ENCODE measurements around the gene COX6B1. TPM values are rescaled to one million over a fixed set of nuclear protein-coding genes. Genes with fewer than 3 reads are reported as not detected.

COX6B1 gene
- total and polyA plus RNA-seq, 2 of the 8 experiments (the other 6 are each of a cell fraction or from before 2014, with no cell fraction given), result 437 to 1,052 TPM

DNA sequence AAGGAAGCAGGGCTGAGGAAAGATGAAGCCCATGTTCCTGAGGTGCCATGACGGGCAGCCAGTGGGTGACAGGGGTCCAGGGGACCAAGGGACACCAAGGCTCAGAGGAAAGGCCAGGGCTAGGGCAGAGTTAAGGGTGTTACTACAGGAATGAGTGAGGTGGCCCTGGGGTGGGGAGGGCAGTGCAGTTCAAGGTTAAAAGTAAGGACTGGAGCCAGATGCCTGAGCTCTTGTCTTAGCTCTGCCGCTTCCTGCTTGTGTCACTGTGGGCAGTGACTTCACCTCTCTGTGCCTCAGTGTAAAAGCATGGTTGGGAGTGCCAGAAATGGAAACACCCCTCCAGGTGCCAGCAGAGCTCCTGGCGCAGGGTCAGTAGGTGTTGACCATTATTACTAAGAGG, 11.5 kb upstream of the COX6B1 start:
- Histone ChIP-seq H2AFZ (ENCODE audit: low read length) (no peak overlapping the region), H3K56ac (replicated peaks; ENCODE audit: insufficient read length, low read depth, low read length) (no peak overlapping the region), H3K4ac (replicated peaks; ENCODE audit: insufficient read length, low read depth, low read length) (no peak overlapping the region), H3K18ac (ENCODE audit: extremely low read depth, low read length) (no peak overlapping the region), H2BK120ac (replicated peaks; ENCODE audit: low read depth, low read length) (no peak overlapping the region), H2BK5ac (ENCODE audit: low read depth, low read length) (no peak overlapping the region), H2AK5ac (ENCODE audit: low read depth, low read length) (no peak overlapping the region), H3K79me1 (ENCODE audit: low read depth, low read length) (no peaks in the 10 kb centered on the region), H4K8ac (ENCODE audit: extremely low read depth, insufficient read depth, low read length) (no peak overlapping the region), H4K5ac (ENCODE audit: insufficient read length, low read depth, low read length) (no peak overlapping the region), H3K14ac (ENCODE audit: insufficient read length) (no peak overlapping the region), H3K27ac (ENCODE audit: low read depth, low read length) (no peak overlapping the region), H2BK20ac (ENCODE audit: low read length) (no peak overlapping the region), H3K4me3 (ENCODE audit: extremely low read depth in 1 of 4, insufficient read depth in 2 of 4, low read depth in 3 of 4, low read length in 4 of 4) (no peak overlapping the region), H3K4me2 (ENCODE audit: insufficient read depth in 1 of 2, low read depth in 2 of 2, low read length in 2 of 2) (no peak overlapping the region), H3K9me3 (ENCODE audit: insufficient read depth in 2 of 2, low read depth in 1 of 2, low read length in 1 of 2) (no peaks in the 10 kb centered on the region), H3K23ac (ENCODE audit: insufficient read length) (no peak overlapping the region), H3K36me3 (ENCODE audit: control insufficient read depth in 2 of 4, insufficient read depth in 4 of 4, low read length in 3 of 4) (peaks cover 12 to 40% (median 22%) of the 10 kb centered on the region in 4 experiments; a peak in 7 of 8 replicates), H3K23me2 (ENCODE audit: low read depth, low read length) (peaks cover 4% of the 10 kb centered on the region; the same call in 1 of the 2 replicates), H3K9ac (replicated peaks in 1 of 4; ENCODE audit: extremely low read depth in 1 of 4, low read depth in 3 of 4, low read length in 3 of 4) (no peak overlapping the region), H3K4me1 (replicated peaks in 1 of 4; ENCODE audit: control insufficient read depth in 3 of 4, insufficient read depth in 4 of 4, low read length in 3 of 4) (peaks cover 4 to 12% (median 7%) of the 10 kb centered on the region in 4 experiments), H3K27me3 (replicated peaks in 1 of 4; ENCODE audit: control insufficient read depth in 3 of 4, extremely low read depth in 1 of 4, insufficient read depth in 3 of 4, low read length in 3 of 4) (no peaks in the 10 kb centered on the region), H4K20me1 (replicated peaks in 1 of 2; ENCODE audit: control insufficient read depth in 1 of 2, insufficient read depth in 2 of 2, low read length in 2 of 2) (peaks cover 0 to 6% of the 10 kb centered on the region in 2 experiments), H2BK12ac (ENCODE audit: low read depth, low read length) (no peak overlapping the region), H2BK15ac (ENCODE audit: low read length) (no peak overlapping the region), H4K91ac (replicated peaks; ENCODE audit: insufficient read length, low read length) (no peak overlapping the region), H3K79me2 (ENCODE audit: control insufficient read depth in 1 of 2, insufficient read depth in 2 of 2, low read length in 2 of 2) (no peaks in the 10 kb centered on the region)
- TF ChIP-seq CHD1 (IDR thresholded peaks at IDR 0.05; ENCODE audit: low read depth, low read length) (no peak), TEAD4 (IDR thresholded peaks at IDR 0.05; ENCODE audit: low read depth, low read length) (no peak), SUZ12 (IDR thresholded peaks at IDR 0.05; ENCODE audit: low read length) (no peak), GABPA (IDR thresholded peaks at IDR 0.05; ENCODE audit: borderline replicate concordance, insufficient read depth, low read length) (no peak), SIRT6 (IDR thresholded peaks at IDR 0.05; ENCODE audit: low read length) (no peak), RXRA (IDR thresholded peaks at IDR 0.05; ENCODE audit: insufficient read depth, low read depth, low read length) (no peak), JUN (IDR thresholded peaks at IDR 0.05; ENCODE audit: low read depth, low read length) (no peak), RBBP5 (IDR thresholded peaks at IDR 0.05; ENCODE audit: borderline replicate concordance, low read depth, low read length) (no peak), TAF7 (optimal IDR thresholded peaks at IDR 0.05; ENCODE audit: borderline replicate concordance, low read depth, low read length) (no peak), TAF1 (IDR thresholded peaks at IDR 0.05; ENCODE audit: low read depth, low read length) (no peak), CTBP2 (IDR thresholded peaks at IDR 0.05; ENCODE audit: borderline replicate concordance, insufficient read depth, insufficient read length, low read length) (no peak), ZNF274 (IDR thresholded peaks at IDR 0.05; ENCODE audit: borderline replicate concordance, extremely low read depth, low read length) (no peak)
- TF ChIP-seq, protein P1, sequence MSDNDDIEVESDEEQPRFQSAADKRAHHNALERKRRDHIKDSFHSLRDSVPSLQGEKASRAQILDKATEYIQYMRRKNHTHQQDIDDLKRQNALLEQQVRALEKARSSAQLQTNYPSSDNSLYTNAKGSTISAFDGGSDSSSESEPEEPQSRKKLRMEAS (IDR thresholded peaks at IDR 0.05), result no peak
- WGBS, 2 experiments (ENCODE audit: extremely low coverage in 1 of 2, insufficient coverage in 1 of 2, insufficient read length in 1 of 2, insufficient replicate concordance in 2 of 2, low coverage in 1 of 2, low lambda C conversion rate in 2 of 2, missing lambda C conversion rate in 1 of 2), result 90% methylated on average over 3 of the region's 3 CpGs; no CpG with 5 or more reads in 1 of the 2 experiments
- CTCF ChIA-PET (ENCODE audit: partially characterized antibody), result interaction anchor here (1.6 to 4.8 kb wide), 3 partner anchors 44 to 104 kb away, joined by 3 to 20 read pairs (median 5); no protein-coding TSS in a partner anchor
- DNase-seq (ENCODE audit: low read depth in 1 of 2, low spot score in 2 of 2) (no peak), FAIRE-seq (no peak)
- POLR2A ChIA-PET (ENCODE audit: partially characterized antibody), result interaction anchor here (0.8 to 2.4 kb wide), 2 partner anchors 12 to 15 kb away, joined by 3 to 17 read pairs; partner anchors contain the start of gene COX6B1
